Breast epithelium (tissue), 3 donors: Measurements from ENCODE around the gene SHMT2.

Source experiments
- CTCF ChIP-seq, 3 donors: fragments of 450-650 bp; IDR thresholded peaks; one replicate each; pipeline ENCODE4 v1.5.1; 2016 to 2017; ENCODE audit warnings: antibody characterized with exemption in 3 of 3, mild to moderate bottlenecking in 3 of 3, moderate library complexity in 3 of 3
- POLR2A ChIP-seq: fragments of 450-650 bp; IDR thresholded peaks from one replicate; pipeline ENCODE4 v1.6.1; 2016; ENCODE audit warnings: antibody characterized with exemption, mild to moderate bottlenecking, moderate library complexity

- no peak for TF ChIP-seq CTCF (IDR thresholded peaks at IDR 0.05)
- TF ChIP-seq POLR2A, result no peak
Observed at GRCh38 chr12:57201219-57201618, 28.3 kb upstream of the SHMT2 start.
